ENCODE measurements around the gene DTYMK. TPM values are rescaled to one million over a fixed set of nuclear protein-coding genes. Genes with fewer than 3 reads are reported as not detected.

Gene DTYMK
- total and polyA plus RNA-seq, 7 donors = 6.4 to 24.6 (median 8.1) TPM

GRCh38 chr2:241728627-241729026 lies 42.0 kb upstream of the DTYMK start:
- intact Hi-C loops (cut with DNase I) = no loop called here
- peak overlapping the region; percentile 28 for H3K4me3 ChIP-seq
- peak; percentile 93 to 98 (median 95) for ATAC-seq

GRCh38 chr2:241728000-241728399 lies 41.4 kb upstream of the DTYMK start:
- ATAC-seq (peak in 3 of 4 donors; percentile 3 to 9 (median 5)), DNase-seq (no peak)
- H3K4me3 ChIP-seq = peak overlapping the region; percentile 28
- intact Hi-C loops (cut with DNase I) = no loop called here
- H3K9me3 ChIP-seq = no peaks in the 10 kb centered on the region
- H3K27ac ChIP-seq = peak overlapping the region; percentile 94
- H3K36me3 ChIP-seq (ENCODE audit: insufficient read depth in 1 of 2, low read depth in 1 of 2) = peaks cover 0 to 35% of the 10 kb centered on the region in 2 donors
- 46 to 57% (median 56%) methylated on average over 8 of the region's 8 CpGs for WGBS, 3 donors
- peaks cover 16% of the 10 kb centered on the region for H3K4me1 ChIP-seq
- H3K27me3 ChIP-seq (ENCODE audit: insufficient read depth in 3 of 3, low read length in 2 of 3) = no peaks in the 10 kb centered on the region
- TF ChIP-seq, protein P1, sequence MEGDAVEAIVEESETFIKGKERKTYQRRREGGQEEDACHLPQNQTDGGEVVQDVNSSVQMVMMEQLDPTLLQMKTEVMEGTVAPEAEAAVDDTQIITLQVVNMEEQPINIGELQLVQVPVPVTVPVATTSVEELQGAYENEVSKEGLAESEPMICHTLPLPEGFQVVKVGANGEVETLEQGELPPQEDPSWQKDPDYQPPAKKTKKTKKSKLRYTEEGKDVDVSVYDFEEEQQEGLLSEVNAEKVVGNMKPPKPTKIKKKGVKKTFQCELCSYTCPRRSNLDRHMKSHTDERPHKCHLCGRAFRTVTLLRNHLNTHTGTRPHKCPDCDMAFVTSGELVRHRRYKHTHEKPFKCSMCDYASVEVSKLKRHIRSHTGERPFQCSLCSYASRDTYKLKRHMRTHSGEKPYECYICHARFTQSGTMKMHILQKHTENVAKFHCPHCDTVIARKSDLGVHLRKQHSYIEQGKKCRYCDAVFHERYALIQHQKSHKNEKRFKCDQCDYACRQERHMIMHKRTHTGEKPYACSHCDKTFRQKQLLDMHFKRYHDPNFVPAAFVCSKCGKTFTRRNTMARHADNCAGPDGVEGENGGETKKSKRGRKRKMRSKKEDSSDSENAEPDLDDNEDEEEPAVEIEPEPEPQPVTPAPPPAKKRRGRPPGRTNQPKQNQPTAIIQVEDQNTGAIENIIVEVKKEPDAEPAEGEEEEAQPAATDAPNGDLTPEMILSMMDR (IDR thresholded peaks at IDR 0.05) = no peak

More at GRCh38 chr2:241728627-241729026, 42.0 kb upstream of the DTYMK start:
- TF ChIP-seq, protein P1 (IDR thresholded peaks at IDR 0.05) = no peak
- 21 to 49% (median 34%) methylated on average over 19 of the region's 19 CpGs for WGBS, 3 donors
- Histone ChIP-seq H3K27ac (peak overlapping the region; percentile 94), H3K9me3 (no peaks in the 10 kb centered on the region), H3K27me3 (ENCODE audit: insufficient read depth in 3 of 3, low read length in 2 of 3) (no peaks in the 10 kb centered on the region), H3K4me1 (peaks cover 16% of the 10 kb centered on the region), H3K36me3 (ENCODE audit: insufficient read depth in 1 of 2, low read depth in 1 of 2) (peaks cover 0 to 29% of the 10 kb centered on the region in 2 donors)
- peak; percentile 85 to 90 for DNase-seq

- Histone ChIP-seq H3K27ac (no peak overlapping the region), H3K4me1 (peaks cover 16% of the 10 kb centered on the region), H3K36me3 (ENCODE audit: insufficient read depth in 1 of 2, low read depth in 1 of 2) (peaks cover 0 to 48% of the 10 kb centered on the region in 2 donors), H3K9me3 (no peaks in the 10 kb centered on the region), H3K27me3 (ENCODE audit: insufficient read depth in 3 of 3, low read length in 2 of 3) (no peaks in the 10 kb centered on the region), H3K4me3 (no peak overlapping the region)
- TF ChIP-seq, protein P1 (IDR thresholded peaks at IDR 0.05) = no peak
- DNase-seq = no peak
- 87 to 92% (median 88%) methylated on average over 16 of the region's 16 CpGs for WGBS, 3 donors
- ATAC-seq = no peak
- intact Hi-C loops (cut with DNase I) = no loop called here
These were observed 39.8 kb upstream of the DTYMK start for GRCh38 chr2:241726459-241726858.

DNA sequence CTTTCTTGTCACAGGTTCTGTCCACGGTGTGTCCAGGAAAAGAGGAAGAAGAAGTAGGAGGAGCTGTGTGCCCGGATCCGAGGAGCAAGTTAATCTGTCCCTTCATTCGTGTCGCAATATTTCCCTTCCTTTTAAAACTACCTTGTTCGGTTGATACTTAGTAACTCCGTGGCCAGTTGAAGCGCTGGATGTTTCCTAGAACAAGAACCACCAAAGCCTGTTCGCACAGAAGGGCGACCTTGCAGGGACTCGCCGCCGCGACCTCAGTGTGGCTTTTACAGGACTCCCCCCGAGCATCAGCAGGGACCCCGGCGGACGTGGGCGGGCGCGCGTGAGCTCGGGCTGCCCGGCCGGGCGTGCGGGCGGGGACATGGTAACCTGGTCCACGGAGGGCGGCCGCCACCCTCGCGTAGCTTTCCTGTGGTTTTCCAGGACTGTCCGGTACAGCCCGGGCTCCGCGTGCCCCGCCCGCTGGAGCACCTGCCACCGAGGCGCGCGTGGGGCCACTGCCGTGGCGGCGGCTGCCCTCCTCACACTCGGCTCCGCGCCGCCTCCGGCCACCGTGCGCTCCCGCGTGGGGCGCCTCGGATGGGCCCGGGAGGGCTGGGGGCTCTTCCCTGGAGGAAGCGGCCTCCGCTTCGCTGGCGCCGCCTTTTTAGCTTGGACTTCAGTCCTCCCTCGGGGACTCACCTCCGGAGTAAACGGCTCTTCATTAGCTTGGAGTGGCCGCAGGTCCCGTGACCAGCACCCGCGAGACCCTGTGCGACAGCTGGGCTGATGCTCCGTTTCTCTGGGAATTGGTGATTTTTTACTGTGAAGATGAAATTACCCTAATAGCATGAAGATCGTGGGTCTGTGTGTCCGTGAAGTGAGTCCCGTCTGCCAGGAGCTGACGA lies 38.6 kb upstream of the DTYMK start:
- Histone ChIP-seq H3K36me3 (ENCODE audit: insufficient read depth in 1 of 2, low read depth in 1 of 2) (peaks cover 0 to 60% of the 10 kb centered on the region in 2 donors), H3K4me1 (peaks cover 16% of the 10 kb centered on the region), H3K4me3 (no peak overlapping the region), H3K9me3 (no peaks in the 10 kb centered on the region), H3K27me3 (ENCODE audit: insufficient read depth in 3 of 3, low read length in 2 of 3) (no peaks in the 10 kb centered on the region), H3K27ac (no peak overlapping the region)
- ATAC-seq = no peak
- intact Hi-C loops (cut with DNase I) = no loop called here
- 87 to 91% (median 91%) methylated on average over 70 to 76 of the region's 76 CpGs for WGBS, 3 donors
- DNase-seq = no peak
- TF ChIP-seq, protein P1 (IDR thresholded peaks at IDR 0.05) = no peak

Measured in psoas muscle (tissue), 8 donors.